HG02642 (cell line): ENCODE data around the gene PRKCE.

ENCODE experiments used
- ATAC-seq: cut with Tn5 transposase; IDR thresholded peaks from one replicate; pipeline ENCODE4 v1.9.1; 2021; ENCODE audit warnings: mild to moderate bottlenecking; ENCODE audit not compliant: unreplicated experiment, poor library complexity

Gene PRKCE

GRCh38 chr2:45651415-45652089 lies at the start of gene PRKCE:
PRKCE (plus strand) TSS chr2:45651675.
- peak; percentile 19 for ATAC-seq

GRCh38 chr2:45602624-45603023 lies 48.9 kb upstream of the PRKCE start:
- ATAC-seq = no peak

DNA sequence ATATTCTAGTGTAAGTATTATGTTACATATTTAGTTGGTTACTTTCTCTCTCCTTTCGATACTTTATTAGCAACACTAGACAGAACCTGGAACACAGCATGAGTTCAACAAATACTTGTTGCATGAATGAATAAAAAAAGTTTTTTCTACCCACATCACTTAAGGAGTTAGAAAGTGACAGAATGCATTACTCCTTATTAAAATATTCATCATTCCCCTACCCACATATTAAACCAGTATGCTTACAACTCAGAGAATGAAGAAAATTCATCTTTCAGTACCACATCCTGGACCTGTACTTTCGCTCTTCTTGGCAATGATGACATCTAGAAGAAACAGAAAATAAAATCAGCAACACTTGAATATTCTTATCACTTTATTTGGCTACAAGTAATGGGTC lies 46.4 kb upstream of the PRKCE start:
- no peak for ATAC-seq

- ATAC-seq = no peak
Observed at GRCh38 chr2:45606796-45607195, 44.7 kb upstream of the PRKCE start.

- no peak for ATAC-seq
Observed at GRCh38 chr2:45607701-45608100, 43.8 kb upstream of the PRKCE start.

GRCh38 chr2:45610281-45611019 lies 41.0 kb upstream of the PRKCE start:
- ATAC-seq = peak; percentile 51

DNA sequence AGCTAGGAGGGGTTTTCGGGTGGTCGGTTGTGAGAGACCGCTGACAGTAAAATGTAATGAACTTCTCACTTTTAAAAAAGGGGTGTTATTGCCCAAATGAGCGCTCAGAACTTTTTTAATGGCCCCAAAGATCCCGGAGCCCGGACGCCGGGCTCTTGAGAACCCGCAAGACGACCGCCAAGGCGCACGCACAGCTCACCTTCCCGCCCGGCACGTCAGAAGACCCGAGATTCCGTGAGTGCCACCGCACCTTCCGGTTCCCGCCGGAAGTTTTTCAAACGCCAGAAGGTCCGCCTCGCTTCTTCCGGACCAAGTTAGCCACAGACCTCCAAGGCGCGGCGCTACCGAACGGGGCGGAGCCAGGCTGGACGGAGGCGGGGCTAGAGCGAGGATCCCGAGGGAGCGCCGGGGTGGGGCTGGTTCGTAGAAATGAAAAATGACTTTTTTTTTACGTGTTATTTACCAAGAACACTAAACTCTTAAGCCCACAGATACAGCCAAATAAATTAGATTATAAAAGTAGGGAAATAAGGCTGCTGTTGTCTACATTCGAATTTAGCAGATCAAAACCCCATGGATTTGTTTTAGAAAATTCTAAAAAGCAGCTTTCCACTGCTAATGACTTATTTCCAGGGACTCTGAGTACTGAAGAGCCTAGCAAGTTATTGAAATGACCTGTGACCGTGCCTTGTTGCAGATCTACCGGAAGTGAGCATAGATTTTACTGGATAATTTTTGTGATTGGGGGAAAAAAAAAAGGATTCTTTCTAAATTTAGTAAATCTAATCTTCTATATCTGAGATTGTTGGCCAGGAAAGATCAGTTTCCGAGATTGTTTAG lies 40.2 kb upstream of the PRKCE start, which contains the start of gene SRBD1:
Gene SRBD1, minus strand, starts transcription at position 248 of the 840 bp plus-strand sequence. CDS start 5,826 bp downstream, outside the sequence.
- ATAC-seq = peak; percentile 93

GRCh38 chr2:45612285-45612684 lies 39.2 kb upstream of the PRKCE start:
- no peak for ATAC-seq

GRCh38 chr2:45612731-45613130 lies 38.7 kb upstream of the PRKCE start:
- no peak for ATAC-seq

GRCh38 chr2:45614330-45614729 lies 37.1 kb upstream of the PRKCE start:
- no peak for ATAC-seq

GRCh38 chr2:45614871-45615415 lies 36.5 kb upstream of the PRKCE start:
- no peak for ATAC-seq

GRCh38 chr2:45616658-45617411 lies 34.6 kb upstream of the PRKCE start:
- no peak for ATAC-seq

- no peak for ATAC-seq
Observed at GRCh38 chr2:45617496-45617895, 34.0 kb upstream of the PRKCE start.

DNA sequence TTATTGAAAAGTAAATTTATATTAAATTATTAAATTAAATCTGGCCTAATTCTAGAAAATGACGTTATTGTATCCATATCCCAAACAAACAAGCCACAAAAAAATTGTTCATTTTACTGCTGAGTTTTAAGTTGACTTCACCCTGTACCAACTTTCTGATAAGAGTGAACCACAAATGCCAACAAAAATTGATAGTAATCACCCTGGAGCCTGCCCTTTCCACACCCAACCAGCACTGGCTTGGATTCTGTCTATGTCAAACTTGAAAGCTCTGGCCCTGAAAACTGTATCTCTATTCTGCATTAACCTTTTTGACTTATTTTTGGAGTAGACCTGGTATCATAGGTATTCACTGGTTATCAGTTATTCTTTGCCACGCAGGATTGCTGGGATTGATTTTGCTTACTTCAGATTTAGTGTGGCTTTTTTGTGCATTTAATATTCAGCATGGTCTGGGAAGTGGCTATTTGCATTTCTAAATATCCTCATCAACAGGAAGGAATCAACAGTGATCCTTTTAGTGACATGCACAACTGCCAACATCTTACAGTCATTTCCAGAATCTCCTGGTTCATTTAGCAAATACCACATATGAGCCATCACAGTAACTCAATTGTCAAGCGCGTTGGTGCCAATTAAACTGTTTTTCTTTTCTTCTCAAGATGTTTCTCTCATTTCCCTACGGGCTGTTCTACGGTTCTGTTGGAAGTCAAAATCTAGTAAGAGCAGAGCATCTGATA lies 29.0 kb upstream of the PRKCE start:
- no peak for ATAC-seq

DNA sequence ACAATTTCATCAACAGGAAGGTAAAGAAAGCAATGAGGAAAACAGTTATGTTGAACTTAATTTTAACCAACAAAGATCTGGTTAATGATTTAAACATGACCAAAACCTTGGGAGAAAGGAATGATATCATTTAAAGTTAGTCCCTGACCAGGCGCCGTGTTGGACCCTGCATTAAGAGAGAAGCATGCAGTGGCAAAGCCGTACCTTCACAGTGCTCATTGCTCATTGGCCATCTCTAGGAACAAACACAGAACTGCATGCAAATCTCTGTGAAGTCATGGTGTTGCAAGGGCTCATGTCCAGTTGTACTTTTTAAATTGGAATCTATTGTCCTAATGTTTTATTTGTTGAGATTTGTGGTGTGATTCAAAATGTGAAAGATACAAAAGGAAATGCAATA lies 28.4 kb upstream of the PRKCE start:
- ATAC-seq = no peak

- no peak for ATAC-seq
Observed at GRCh38 chr2:45625824-45626223, 25.7 kb upstream of the PRKCE start.

- ATAC-seq = no peak
Observed at GRCh38 chr2:45626387-45627221, 24.9 kb upstream of the PRKCE start.

DNA sequence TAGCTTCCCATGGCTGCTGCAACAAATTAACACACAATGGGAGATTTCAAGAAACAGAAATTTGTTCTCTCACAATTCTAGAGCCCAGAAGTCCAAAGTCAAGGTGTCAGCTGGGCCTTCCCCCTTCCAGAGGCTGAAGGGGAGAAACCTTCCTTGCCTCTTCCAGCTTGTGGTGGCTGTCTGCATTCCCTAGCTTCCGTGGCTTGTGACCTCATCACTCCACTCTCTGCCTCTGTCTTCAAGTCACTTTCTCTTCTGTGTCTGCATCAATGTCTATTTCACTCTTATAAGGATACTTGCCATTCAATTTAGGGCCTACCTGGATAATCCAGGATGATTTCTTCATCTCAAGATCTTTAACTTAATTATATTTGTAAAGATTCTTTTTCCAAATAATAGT lies 23.6 kb upstream of the PRKCE start:
- ATAC-seq = no peak
